ENCODE results near the gene AKR1C2.
A peak's percentile ranks its signal among the peaks of the same experiment; 100 is the strongest.
"Not testable (repeated sequence)": the region's sequence is repeated elsewhere in the genome, so short reads cannot be mapped to it uniquely, and the experiment has no call there.

Gene AKR1C2

DNA sequence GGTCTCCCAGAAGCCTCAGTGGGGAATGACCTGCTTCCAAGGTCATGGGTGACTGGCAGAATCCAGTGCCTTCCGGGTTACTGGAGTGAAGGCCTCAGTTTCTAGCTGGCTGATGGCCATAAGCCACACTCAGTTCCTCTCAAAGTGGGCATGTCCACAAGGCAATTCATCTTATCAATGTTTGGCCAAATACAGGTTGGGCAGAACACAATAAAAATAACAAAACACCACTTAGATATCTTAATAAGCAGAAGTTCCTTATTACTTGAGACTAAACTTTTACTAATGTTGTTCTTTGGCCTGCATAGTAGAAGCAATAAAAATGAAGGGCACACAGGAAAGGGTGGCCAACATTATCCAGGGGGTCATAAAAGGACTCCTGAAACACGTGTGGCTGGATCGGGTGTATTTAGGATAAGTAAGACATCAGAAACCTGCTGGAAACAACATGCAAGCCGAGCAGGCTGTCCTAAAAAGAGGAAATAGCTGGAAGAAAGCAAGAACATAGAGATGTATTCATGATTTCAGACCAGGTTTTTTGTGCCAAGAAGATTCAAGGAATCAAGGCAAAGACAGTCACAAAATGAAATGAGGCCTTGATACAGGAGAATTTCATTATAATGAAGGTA lies 19.6 kb upstream of the AKR1C2 start:
- DNase-seq: no peak

DNA sequence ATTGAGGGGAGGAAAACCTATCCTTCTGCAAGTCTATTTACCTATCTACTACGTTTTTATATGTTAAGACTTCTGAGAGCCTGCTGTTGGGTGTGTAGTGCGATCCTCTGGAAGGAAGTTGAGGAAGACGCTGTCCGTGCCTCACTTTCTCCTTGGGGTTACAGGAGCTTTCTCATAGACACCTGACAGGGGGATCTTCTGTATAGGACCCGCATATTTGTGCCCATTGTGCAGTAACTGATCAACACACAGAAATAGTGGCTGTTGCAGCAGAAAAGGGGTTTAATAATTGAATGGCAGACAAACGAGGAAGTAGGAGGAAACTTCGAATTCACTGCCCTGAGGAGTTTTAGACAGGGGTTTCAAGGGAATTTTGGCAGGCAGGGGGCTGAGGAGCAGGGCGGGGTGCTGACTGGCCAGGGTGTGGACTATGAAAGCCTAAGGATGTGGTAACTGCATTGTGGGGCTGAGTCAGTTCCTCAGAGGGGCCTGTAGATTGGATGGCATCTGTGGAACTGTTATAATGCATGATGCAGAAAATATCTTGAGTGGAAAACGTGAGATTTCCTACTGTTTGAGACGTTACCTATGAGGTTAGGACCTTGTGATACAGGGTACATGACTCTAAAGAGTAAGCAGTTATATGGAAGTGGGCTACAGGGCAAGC lies 18.1 kb upstream of the AKR1C2 start:
- DNase-seq: not testable (repeated sequence)

DNA sequence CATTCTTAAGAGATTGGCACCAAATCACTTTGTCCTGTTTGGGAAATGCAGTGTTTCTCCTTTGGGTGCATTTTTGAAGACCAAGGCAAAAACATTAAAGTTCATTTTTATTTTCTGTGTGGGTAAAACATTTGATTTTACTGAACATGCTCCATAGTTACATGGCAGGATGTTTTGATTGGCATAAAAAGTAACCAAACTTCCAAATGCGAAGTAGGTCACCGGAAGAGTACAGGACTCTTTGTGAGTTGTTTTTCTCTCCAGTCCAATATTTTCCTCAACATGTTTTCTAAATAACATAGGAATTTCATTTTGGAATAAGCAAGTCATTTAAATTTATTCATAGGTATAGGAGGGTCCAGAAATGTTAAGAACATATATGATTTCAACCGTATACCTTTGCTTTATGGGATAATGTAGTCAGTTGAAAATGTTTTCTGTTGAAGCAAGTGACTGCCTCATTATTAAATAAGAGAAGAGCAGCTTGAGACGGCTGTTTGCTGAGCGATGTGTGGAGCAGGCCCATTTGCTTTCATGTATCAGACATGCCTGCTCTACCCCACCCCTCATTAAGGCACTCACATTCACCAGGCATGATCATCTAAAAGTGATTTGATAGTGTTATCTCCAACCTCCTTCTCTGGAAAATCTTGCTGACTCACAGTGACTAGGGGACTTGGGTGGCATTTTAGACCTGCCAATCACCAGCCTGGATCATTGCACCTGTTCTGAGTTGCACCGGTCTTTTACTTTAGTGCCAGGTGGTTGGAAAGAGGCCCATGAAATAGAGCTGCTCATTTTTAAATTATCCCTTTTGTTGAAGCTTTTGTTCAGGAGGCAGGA lies 16.3 kb upstream of the AKR1C2 start:
- not testable (repeated sequence) for DNase-seq

DNA sequence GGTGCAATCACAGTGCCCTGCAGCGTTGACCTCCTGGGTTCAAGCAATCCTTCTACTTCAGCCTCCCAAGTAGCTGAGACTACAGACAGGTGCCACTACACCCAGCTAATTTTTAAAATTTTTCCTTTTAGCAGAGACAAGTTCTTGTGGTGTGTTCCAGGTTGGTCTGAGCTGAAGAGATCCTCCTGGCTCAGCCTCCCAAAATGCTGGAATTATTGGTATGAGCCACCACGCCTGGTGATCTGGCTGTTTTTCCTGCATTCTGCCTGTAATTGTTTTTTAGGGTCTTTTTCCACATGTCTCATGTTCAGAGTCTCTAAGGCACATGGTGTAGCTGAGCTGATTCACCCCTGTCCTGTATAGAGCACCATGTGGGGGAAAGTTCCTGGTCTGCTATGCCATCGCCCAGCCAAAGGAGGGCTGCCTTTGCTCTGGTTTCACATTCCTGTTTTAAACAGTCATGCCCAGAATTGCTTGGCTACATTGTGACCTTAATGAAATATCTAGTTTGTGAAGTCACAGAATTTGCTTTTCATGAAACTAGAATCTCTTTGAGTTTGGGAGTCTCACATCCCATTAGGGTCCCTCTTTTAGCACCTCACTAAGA lies 15.1 kb upstream of the AKR1C2 start:
- not testable (repeated sequence) for DNase-seq

DNA sequence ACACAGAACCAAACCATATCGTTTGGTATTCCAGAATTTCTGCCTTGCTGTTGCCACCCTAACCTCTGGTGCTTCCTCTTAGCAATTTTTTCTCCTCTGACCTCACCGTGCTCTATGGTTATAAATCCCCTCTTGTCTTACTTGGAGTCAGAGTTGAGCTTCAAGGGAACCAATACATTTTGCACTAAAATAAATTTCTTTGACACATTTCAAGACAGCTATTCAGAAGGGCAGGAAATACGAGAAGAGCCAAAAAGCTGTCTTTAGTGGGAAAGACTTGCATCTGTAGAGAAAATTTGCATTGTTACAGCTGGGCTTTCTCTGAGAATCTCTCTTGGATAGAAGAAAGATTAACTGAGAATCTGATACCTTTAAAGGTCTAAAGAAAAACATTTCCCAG lies 14.5 kb upstream of the AKR1C2 start:
- no peak for DNase-seq

DNA sequence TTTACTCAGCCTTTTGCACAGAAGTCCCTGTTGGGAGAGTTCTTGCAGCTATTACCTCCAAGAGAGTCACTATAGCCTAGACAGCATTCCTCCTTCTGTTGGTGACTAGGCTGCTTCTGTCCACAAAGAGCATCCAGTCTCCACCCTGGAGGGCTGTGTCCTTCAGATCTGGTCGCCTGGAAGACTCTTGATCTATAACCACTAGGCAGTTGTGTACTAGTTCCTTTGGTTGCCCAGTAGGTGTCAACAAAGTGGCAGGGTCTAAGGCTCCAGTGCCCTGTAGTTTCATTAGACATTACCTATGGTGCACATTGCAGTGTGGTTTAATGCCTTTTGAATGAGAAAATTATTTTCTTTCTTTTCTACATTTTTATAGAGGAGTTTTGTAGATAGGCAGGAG lies 11.3 kb upstream of the AKR1C2 start:
- DNase-seq: peak; percentile 3

DNA sequence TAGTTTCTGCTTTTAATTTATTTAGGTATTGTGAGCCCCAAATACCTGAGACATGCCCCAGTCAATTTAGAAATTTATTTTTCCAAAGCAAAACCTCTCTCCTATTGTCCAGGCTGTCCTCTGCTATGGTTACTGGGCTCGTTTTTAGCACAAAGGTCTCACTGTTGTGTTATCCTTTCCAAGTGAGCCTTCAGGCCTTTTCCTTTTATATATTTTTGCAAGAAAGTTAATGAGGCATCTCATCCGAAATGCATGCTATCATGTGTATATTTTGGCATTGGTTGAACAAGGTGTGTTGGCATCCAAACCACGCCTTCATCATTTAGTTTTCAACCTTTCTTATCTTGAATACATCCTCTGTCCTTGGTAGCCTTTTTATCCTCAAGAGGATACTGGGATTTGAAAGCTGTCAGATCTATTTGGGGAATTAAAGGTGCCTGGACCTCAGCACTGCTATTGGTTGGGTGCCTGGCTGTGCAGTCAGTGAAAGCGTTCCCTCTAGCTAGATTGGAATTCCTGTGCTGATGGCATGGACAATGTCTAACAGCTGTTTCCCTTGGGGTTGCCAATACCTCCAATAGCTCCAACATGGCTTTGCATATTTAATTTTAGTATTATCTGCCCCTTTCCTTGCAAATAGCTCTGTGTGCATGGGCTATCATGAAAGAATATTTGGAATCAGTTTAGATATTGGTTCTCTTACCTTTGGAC lies 10.7 kb upstream of the AKR1C2 start:
- not testable (repeated sequence) for DNase-seq

DNA sequence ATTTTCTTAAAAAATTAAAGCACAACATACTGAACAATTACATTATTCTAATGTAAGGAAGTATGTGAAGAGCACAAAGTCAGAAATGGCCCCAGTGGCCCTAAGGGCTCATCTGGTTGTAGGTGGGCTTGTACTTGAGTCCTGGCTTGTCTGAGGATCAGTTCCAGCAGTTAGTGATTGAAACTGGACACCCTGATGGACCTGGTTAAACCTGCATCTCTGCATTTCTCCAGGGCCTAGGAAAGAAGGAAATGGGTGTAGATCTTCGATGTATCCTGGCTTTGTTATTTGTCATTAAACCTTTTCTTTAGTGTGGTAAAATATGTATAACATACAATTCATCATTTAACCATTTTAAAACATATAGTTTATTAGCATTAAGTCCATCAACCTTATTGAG lies 9.7 kb upstream of the AKR1C2 start:
- DNase-seq: no peak

DNA sequence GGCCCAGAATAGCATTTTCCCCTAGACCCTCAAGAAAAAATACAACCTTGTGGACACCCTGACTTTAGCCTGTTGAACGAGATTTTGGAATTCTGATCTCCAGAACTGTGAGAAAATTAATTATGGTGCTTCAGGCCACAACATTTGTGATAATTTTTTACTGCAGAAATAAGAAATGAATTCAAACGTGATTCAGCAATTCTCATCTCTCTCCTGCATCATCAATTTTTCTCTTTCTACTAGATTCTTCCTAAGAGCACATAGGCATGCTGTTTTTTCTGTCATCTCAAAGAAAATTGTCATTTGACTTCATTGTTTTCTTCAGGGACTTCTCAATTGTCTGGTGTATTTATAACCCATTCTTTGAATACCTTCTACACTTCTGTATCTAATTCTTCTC lies 8.9 kb upstream of the AKR1C2 start:
- DNase-seq: no peak

DNA sequence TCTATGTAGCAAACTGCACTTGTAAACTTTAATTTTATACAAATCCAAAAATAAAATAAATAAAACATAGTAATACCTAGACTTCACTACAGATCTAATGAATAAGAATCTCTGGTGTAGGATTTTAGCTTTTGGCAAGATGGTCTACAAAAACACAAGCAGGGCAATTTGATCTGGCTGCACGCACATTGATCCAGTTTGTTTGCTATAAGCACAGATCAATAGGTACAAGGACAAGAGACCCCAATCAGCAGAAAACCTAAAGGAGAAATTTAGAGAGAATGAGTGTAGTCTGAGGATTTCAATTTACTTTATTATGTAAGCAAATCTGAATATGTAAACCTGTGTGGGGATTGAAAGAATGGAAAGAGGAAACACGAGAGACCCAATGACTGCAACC lies 7.7 kb upstream of the AKR1C2 start:
- not testable (repeated sequence) for DNase-seq

DNA sequence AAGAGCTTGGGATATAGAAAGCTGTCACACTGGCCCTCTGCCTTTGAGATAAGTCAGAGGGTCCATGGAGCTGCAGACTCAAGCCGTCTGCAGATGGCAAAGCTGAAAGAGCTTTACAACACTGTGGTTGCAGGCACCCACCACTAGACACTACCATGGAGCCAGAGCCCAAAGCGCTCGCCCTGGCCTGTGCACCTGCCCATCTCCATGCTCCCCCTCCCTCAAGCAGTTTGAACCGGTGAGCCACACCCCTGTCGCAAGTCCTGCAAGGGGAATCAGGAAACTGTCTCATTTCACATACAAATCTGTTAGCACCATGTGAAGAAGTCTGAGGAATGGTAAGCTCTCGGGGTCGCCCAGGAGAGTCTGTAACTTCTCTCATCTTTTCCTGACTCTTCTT lies 6.4 kb upstream of the AKR1C2 start:
- DNase-seq: not testable (repeated sequence)

DNA sequence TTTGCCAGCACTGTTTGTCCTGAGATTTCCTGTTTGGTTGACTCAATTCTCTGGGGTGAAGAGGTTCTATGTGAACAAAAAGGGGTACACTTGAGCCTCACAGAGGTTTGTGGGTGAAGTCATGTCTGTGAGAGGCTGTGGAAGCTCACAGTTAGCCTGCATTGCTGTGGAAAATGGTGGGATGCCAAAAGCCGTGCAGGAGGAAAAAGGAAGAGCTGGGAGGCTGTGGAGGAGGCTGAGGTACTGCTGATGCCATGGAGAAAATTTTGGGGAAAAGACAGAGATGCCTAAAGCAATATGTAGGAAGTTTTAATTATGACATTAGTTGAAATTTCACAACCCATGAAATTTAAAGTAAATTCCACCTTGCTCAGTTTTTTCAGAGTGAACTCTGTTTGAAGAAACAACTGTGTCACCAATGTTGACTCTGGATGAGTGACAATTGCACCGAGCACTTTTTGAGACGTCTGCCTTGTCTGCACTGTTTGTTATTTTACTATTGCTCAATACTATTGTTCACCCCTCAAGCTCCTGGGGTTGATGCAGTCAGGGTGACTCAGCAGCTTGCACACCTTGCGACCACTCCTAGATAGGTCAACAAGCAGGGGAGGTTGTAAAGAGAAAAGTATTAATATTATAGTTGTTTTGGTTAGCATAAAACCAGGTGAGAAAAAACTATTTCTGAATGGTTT lies 5.3 kb upstream of the AKR1C2 start:
- not testable (repeated sequence) for DNase-seq

DNA sequence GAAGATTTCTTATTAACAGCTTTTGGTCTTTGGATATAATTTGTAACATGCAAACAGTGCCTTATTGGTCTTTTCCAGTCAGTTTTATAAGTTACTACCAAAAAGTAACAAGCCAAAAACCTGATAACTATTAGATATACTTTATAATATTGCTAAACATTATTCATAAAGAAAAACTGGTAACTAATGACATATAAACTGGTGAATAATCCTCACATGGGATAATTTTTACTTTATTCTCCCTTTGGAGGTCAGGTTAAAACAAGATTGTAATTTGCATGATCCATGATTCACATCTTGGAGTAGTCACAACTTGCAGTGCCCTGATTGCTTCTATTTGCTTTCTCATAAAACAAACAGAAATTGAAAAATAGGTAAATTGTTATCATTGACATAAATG lies 844 bp upstream of the AKR1C2 start:
- not testable (repeated sequence) for DNase-seq

DNA sequence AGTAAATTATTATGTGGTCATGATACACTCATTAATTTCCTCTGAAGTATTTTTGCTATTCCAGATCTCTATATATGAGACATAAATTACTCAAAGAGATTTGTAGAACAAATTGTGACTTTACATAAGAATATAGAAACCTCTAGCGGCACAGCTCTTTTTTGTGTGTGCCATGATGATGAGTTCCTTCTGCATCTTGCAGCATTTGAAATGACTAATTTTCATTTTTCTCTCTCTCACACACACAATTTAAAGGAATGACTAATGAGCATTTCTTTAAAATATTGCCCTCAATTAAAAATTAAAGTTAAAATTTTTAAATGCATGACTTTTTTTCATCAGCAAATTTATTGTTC lies 351 bp upstream of the AKR1C2 start:
- not testable (repeated sequence) for DNase-seq

DNA sequence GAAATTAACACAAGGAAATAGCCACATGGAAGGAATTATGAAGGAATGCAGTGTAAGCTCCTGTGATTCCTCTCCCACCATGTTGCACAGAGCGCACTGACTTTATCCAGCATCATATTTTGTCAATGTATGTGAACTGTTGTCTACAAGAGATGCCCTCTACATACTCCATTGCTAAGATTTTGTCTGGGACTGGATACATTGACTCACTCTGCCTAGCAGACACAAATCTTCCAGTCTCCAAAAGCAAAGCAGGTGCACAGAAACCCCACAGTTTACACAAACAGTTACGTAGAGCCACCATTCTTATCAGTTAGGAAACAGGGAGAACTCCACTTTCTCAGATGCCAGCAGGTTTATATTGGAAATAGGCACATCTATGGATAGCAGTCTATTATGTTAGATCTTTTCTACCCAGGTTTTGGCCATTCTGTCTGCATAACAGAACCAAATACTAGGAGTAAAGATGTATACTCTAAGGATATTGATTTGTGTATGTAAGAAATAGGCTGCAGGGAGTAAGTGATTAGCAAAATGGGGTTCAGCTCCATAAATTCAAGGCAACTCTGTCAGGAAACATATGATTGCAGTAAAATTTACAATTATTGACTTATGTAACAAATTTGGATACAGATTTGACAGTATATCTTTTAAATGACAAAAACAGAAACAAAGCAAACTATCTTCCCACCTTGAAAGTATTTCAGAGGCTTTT lies 1.5 kb downstream of the AKR1C2 start:
- DNase-seq: no peak

DNA sequence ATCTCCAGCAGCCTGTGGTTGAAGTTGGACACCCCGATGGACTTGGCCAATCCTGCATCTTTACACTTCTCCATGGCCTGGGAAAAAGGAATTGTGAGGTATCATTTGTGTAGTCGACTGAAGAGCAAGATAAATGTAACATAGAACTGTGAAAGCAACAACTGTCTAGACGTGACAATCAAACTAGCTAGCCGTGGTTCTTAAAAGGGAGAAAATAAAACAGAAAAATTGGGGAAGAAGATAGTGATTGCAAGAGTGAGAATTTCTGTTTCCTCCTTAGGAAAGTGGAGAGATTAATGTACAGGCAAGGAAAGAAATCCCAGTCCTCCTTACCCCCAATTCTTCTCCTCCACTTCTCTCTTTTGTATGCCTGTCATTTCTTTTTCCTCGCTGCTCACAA lies 5.0 kb downstream of the AKR1C2 start:
- DNase-seq: no peak

DNA sequence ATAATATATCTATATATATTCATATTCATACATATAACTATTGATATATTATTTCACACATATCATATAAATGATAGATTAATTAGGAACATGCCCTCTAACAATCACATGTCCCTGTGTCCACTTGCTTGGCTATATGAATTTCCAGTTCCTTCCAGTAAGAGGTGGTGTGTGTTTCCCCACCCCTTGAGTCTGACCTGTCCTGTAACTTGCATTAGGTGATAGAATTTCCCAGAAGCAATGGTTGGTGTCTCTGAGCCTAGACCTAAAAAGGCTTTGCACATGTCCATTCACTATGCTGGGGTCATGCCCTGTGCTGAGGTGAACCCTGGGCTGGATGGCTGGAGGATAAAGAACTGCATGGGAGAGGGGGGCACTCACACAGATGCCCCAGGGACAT lies 9.4 kb downstream of the AKR1C2 start:
- not testable (repeated sequence) for DNase-seq

DNA sequence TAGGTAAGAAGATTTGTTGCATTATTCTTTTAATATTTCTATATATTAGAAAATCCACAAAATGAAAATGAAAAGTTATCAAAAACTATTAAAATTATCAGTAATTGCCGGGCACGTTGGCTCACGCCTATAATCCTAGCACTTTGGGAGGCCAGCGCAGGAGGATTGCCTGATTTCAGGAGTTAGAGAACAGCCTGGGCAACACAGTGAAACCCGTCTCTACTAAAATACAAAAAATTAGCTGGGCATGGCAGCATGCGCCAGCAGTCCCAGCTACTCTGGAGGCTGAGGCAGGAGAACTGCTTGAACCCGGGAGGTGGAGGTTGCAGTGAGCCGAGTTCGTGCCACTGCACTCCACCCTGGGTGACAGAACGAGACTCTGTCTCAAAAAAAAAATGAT lies 11.1 kb downstream of the AKR1C2 start:
- DNase-seq: not testable (repeated sequence)

DNA sequence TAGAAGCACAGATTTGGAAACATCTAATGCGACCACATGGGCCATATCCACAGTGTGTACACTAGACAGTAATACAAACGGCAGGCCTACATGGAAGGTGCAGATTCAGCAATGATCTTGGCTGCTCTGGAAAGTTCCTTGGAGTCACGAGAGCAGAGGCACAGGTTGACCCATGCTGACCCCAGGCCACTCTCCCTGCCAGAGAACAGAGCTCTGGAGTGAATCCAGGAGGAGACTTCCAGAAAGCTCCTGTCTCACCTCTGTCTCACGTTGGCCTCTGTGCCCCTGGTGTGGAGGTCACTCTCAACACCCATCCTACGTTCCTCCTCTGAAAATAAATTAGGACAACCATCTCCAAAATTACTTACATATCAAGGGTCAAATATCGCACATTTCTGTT lies 12.2 kb downstream of the AKR1C2 start:
- not testable (repeated sequence) for DNase-seq

DNA sequence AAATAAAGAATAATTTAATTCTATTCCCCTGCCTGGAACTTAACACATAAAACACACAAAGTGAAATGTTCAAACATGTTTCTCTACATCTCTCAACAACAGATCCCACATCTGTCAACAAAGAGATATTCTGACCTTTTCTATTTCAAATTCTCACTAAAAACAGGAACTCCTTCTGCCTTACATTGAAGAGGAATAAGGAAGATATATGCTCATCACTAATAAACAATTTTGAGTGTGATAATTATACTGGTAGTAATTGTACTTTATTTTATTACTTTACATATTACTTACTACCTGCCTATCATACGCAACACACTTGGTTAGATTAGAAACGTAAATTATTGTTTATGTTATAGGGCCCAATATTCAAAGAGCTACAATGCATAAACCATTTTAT lies 13.4 kb downstream of the AKR1C2 start:
- no peak for DNase-seq

DNA sequence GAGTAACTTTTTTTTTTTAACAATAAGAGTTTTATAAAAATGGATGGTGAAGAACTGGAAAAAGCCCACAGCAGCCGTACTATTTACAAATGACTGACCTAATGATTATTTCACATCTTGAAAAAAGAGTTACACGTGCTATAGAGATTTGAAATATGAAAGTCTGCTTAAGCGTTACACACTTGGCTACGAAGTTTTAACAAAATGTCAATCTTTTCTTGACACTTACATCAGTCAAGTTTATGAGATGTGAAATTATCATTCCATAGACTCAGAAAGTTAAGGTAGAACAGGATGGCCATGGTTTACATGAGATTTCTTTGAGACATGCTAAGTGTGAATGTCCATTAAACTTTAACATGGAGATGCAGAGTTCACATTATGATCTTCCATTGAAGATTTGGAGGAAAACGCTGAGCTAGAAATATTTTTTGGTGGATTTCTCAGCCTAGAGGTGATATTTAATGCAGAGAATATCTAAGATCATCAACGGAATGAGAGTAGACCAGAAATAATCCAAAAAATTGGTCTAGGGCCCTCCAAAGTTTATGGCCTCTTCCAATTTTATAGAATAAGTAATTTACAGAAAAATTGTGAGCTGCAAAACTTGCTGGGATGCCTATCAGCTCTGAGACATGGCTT lies 15.5 kb downstream of the AKR1C2 start:
- not testable (repeated sequence) for DNase-seq

Data from activated CD4-positive, alpha-beta T cell treated with anti-CD3 and anti-CD28 coated beads, Interleukin-2, amount 50 U/mL, for 16 hours (primary cell).